Measurements from ENCODE around the gene GRM3.

GRM3 gene

DNA sequence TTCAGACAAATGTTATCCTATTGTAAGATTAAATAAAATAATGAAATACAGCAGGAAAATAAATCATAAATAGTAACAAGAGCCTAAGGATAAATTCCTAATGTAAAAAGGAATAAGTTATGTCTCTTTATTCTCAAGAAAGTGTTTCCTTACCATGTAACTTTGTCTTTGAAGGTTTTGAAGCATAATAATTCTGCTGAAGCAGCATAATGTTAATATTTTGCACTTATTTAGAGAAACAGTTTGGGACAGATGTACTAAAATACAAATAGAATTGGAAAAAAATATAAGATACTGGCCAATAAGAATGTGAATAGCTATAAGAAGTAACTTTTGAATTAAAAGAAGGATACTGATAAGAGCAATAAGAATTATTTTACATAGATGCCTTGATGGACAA is 45.7 kb downstream of the GRM3 start:
- Histone ChIP-seq H3K9ac (no peak overlapping the region), H2AFZ (no peak overlapping the region), H3K27me3 (ENCODE audit: control insufficient read depth, insufficient read depth, low read length) (no peaks in the 10 kb centered on the region), H3K36me3 (ENCODE audit: control insufficient read depth, insufficient read depth, low read length) (no peaks in the 10 kb centered on the region), H3K4me1 (no peaks in the 10 kb centered on the region), H3K4me2 (ENCODE audit: low read length) (no peak overlapping the region), H3K4me3 (ENCODE audit: low read depth, low read length) (no peak overlapping the region), H3K79me2 (no peaks in the 10 kb centered on the region), H3K27ac (no peak overlapping the region), H3K9me3 (ENCODE audit: control insufficient read depth, low read length) (no peaks in the 10 kb centered on the region)
- TF ChIP-seq, protein P1, sequence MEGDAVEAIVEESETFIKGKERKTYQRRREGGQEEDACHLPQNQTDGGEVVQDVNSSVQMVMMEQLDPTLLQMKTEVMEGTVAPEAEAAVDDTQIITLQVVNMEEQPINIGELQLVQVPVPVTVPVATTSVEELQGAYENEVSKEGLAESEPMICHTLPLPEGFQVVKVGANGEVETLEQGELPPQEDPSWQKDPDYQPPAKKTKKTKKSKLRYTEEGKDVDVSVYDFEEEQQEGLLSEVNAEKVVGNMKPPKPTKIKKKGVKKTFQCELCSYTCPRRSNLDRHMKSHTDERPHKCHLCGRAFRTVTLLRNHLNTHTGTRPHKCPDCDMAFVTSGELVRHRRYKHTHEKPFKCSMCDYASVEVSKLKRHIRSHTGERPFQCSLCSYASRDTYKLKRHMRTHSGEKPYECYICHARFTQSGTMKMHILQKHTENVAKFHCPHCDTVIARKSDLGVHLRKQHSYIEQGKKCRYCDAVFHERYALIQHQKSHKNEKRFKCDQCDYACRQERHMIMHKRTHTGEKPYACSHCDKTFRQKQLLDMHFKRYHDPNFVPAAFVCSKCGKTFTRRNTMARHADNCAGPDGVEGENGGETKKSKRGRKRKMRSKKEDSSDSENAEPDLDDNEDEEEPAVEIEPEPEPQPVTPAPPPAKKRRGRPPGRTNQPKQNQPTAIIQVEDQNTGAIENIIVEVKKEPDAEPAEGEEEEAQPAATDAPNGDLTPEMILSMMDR (IDR thresholded peaks at IDR 0.05) = no peak

GRCh38 chr7:86692755-86693154 is 49.0 kb downstream of the GRM3 start:
- Histone ChIP-seq H3K9ac (no peak overlapping the region), H3K79me2 (no peaks in the 10 kb centered on the region), H3K4me1 (no peaks in the 10 kb centered on the region), H3K27ac (no peak overlapping the region), H3K36me3 (ENCODE audit: control insufficient read depth, insufficient read depth, low read length) (no peaks in the 10 kb centered on the region), H3K4me2 (ENCODE audit: low read length) (no peak overlapping the region), H3K4me3 (ENCODE audit: low read depth, low read length) (no peak overlapping the region), H3K9me3 (ENCODE audit: control insufficient read depth, low read length) (no peaks in the 10 kb centered on the region), H3K27me3 (ENCODE audit: control insufficient read depth, insufficient read depth, low read length) (no peaks in the 10 kb centered on the region), H2AFZ (no peak overlapping the region)
- TF ChIP-seq, protein P1 (IDR thresholded peaks at IDR 0.05) = no peak

GRCh38 chr7:86706406-86706805 is 62.7 kb downstream of the GRM3 start:
- Histone ChIP-seq H3K4me2 (ENCODE audit: low read length) (no peak overlapping the region), H3K4me1 (no peaks in the 10 kb centered on the region), H3K27me3 (ENCODE audit: control insufficient read depth, insufficient read depth, low read length) (no peaks in the 10 kb centered on the region), H3K27ac (no peak overlapping the region), H3K79me2 (no peaks in the 10 kb centered on the region), H3K36me3 (ENCODE audit: control insufficient read depth, insufficient read depth, low read length) (no peaks in the 10 kb centered on the region), H2AFZ (no peak overlapping the region), H3K9ac (no peak overlapping the region), H3K9me3 (ENCODE audit: control insufficient read depth, low read length) (no peaks in the 10 kb centered on the region), H3K4me3 (ENCODE audit: low read depth, low read length) (no peak overlapping the region)
- TF ChIP-seq, protein P1 (IDR thresholded peaks at IDR 0.05) = no peak

DNA sequence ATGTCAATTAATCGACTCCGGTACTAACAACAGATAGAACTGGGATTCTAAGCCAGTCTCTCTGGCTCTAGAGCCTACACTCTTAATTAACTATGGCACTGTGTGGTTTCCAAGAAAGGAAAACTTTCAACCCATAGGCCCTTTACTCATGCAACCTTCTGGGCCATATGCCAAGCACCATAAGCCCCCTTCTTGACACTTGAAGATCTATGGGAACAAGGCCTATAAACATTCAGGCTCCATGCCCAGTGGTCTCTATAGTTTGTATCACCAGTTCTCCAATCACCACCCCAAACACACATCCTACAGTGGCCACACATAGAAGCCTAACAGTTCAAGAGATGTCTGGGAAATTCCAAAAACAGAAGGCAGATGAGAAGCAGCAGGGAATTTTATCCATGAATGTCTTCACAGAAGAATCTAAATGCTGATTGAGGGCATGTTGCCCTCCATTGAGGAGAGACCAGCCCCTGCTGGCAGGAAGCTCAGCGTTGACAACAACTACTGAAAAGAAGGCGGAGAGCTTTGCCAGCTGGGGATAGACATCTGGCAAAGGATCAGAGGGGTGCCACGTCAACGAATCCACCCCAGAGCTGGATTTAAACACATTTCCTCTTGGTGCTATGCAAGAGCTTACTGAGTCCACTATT is 64.4 kb downstream of the GRM3 start:
- TF ChIP-seq, protein P1 (IDR thresholded peaks at IDR 0.05) = no peak
- Histone ChIP-seq H3K4me2 (ENCODE audit: low read length) (no peak overlapping the region), H3K27ac (no peak overlapping the region), H2AFZ (no peak overlapping the region), H3K9me3 (ENCODE audit: control insufficient read depth, low read length) (no peaks in the 10 kb centered on the region), H3K36me3 (ENCODE audit: control insufficient read depth, insufficient read depth, low read length) (no peaks in the 10 kb centered on the region), H3K9ac (no peak overlapping the region), H3K4me1 (no peaks in the 10 kb centered on the region), H3K79me2 (no peaks in the 10 kb centered on the region), H3K4me3 (ENCODE audit: low read depth, low read length) (no peak overlapping the region), H3K27me3 (ENCODE audit: control insufficient read depth, insufficient read depth, low read length) (no peaks in the 10 kb centered on the region)

DNA sequence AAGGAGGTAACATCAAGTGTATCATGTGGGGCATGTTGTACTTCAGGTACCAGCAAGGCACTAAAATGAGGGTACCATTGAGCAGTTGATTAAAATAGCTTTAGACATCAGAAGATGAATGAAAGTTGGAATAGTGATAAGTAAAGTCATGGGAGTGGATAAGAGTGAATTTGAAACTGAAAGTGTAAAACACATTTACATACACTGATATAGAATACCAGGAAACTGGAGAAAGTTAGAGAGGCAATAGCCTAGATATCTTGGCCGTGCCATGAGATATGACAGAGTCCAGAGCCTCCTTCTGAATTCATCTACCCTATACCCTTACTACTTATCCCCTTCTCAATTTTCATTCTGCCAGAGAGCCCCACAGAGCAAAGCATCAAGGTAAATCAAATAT is 76.6 kb downstream of the GRM3 start:
- Histone ChIP-seq H3K4me1 (no peaks in the 10 kb centered on the region), H3K27ac (no peak overlapping the region), H3K9me3 (ENCODE audit: control insufficient read depth, low read length) (no peaks in the 10 kb centered on the region), H3K36me3 (ENCODE audit: control insufficient read depth, insufficient read depth, low read length) (no peaks in the 10 kb centered on the region), H3K9ac (no peak overlapping the region), H2AFZ (no peak overlapping the region), H3K27me3 (ENCODE audit: control insufficient read depth, insufficient read depth, low read length) (no peaks in the 10 kb centered on the region), H3K4me3 (ENCODE audit: low read depth, low read length) (no peak overlapping the region), H3K4me2 (ENCODE audit: low read length) (no peak overlapping the region), H3K79me2 (no peaks in the 10 kb centered on the region)
- TF ChIP-seq, protein P1 (IDR thresholded peaks at IDR 0.05) = no peak
